Panc1 (cell line): ENCODE results near the gene NXPH2. TPM values are rescaled to one million over a fixed set of nuclear protein-coding genes. Genes with fewer than 3 reads are reported as not detected.

Experiments
- ATAC-seq: fragments of 200-7000 bp; cut with Tn5 transposase; 2 replicates; pipeline ENCODE4 v1.9.1; 2020; ENCODE audit warnings: mild to moderate bottlenecking, moderate library complexity
- BruUV-seq: library from RNA; stranded (reverse); fragments of 400-500 nt; replicated peaks from 2 replicates; lab custom pipeline; 2021; lab: Mats Ljungman, UMichigan
- CTCF ChIA-PET: fragments of 300-600 bp; sonication (Branson Sonifier 250); formaldehyde crosslinking; loops from one replicate; lab custom pipeline; 2022; ENCODE audit warnings: antibody characterized with exemption; lab: Charles Lee
- POLR2A ChIA-PET: fragments of 300-600 bp; sonication (Branson Sonifier 250); formaldehyde crosslinking; loops from one replicate; lab custom pipeline; 2022; ENCODE audit warnings: antibody characterized with exemption; lab: Charles Lee
- DNase-seq: peaks from one replicate; pipeline ENCODE4 v3.0.0-alpha.2; 2010; ENCODE audit warnings: low read depth, low spot score
- H3K27ac ChIP-seq: 2 replicates; pipeline ENCODE4 v1.5.1; 2011; ENCODE audit warnings: mild to moderate bottlenecking, low read length, inconsistent platforms
- H3K27me3 ChIP-seq: fragments of 200-500 bp; sonication (Bioruptor generic); 2 replicates; pipeline ENCODE4 v1.6.0; 2014; ENCODE audit warnings: low read length, inconsistent platforms; ENCODE audit not compliant: control insufficient read depth, insufficient read depth
- H3K36me3 ChIP-seq: fragments of 200-500 bp; sonication (Bioruptor generic); 2 replicates; pipeline ENCODE4 v1.5.1; 2014; ENCODE audit warnings: inconsistent platforms, mild to moderate bottlenecking, low read length, moderate library complexity; ENCODE audit not compliant: control insufficient read depth, insufficient read depth
- H3K4me1 ChIP-seq: 2 replicates; pipeline ENCODE4 v1.5.1; 2011; ENCODE audit warnings: inconsistent platforms, mild to moderate bottlenecking, low read length, moderate library complexity; ENCODE audit not compliant: control insufficient read depth, insufficient read depth
- H3K4me3 ChIP-seq, 2 experiments: 2 replicates each; pipeline ENCODE4 v1.5.1; 2011 to 2012; ENCODE audit warnings: low read depth in 2 of 2, low read length in 2 of 2, mild to moderate bottlenecking in 2 of 2, inconsistent platforms in 1 of 2, moderate library complexity in 1 of 2
- H3K9me3 ChIP-seq: fragments of 200-500 bp; sonication (Bioruptor generic); 2 replicates; pipeline ENCODE4 v1.5.1; 2014; ENCODE audit warnings: low read depth, mild to moderate bottlenecking, inconsistent platforms, low read length, moderate library complexity; ENCODE audit not compliant: control insufficient read depth, insufficient read depth
- CTCF ChIP-seq: fragments of 450-650 bp; IDR thresholded peaks from 2 replicates; pipeline ENCODE4 v1.5.1; 2017; ENCODE audit warnings: mild to moderate bottlenecking
- POLR2AphosphoS5 ChIP-seq: IDR thresholded peaks from 2 replicates; pipeline ENCODE4 v1.6.1; 2012; ENCODE audit warnings: mild to moderate bottlenecking, low read depth, low read length, moderate library complexity
- SIN3A ChIP-seq: IDR thresholded peaks from 2 replicates; pipeline ENCODE4 v1.6.1; 2012; ENCODE audit warnings: low read depth, mild to moderate bottlenecking, low read length, moderate library complexity, borderline replicate concordance; ENCODE audit not compliant: insufficient read depth
- TCF7L2 ChIP-seq: IDR thresholded peaks from 2 replicates; pipeline ENCODE4 v1.6.1; 2011; ENCODE audit warnings: mild to moderate bottlenecking, low read depth, low read length, inconsistent platforms
- in situ Hi-C: cut with HindIII; loops from 2 replicates; pipeline ENCODE4 v1.10.0; 2016; ENCODE audit warnings: low sequenced_read_pairs, low pct_unique_long_range_greater_than_20kb
- intact Hi-C: fragments of 100-400 bp; cut with micrococcal nuclease; formaldehyde crosslinking; loops from one replicate; pipeline ENCODE4 v1.10.0; 2022; ENCODE audit not compliant: unreplicated experiment
- total RNA-seq: library from RNA; stranded (reverse); gene quantifications from one replicate; pipeline ENCODE4 v1.2.1, GENCODE V29; 2021; ENCODE audit not compliant: unreplicated experiment
- TF ChIP-seq, protein P1 (sequence below), 2 experiments: IDR thresholded peaks; 2 replicates each; pipeline ENCODE4 v1.6.1; 2011 to 2012; ENCODE audit warnings: low read depth in 2 of 2, control low read depth in 1 of 2, low read length in 1 of 2, mild to moderate bottlenecking in 1 of 2, moderate library complexity in 1 of 2; ENCODE audit not compliant: insufficient read depth in 1 of 2

NXPH2 gene
- total RNA-seq, 1 experiment from 2014 or later = 5.4 TPM

- no peak for DNase-seq
- no peaks in the 10 kb centered on the region for H3K36me3 ChIP-seq
- POLR2A ChIA-PET = no interaction called here
- no peaks in the 10 kb centered on the region for H3K4me1 ChIP-seq
- H3K27me3 ChIP-seq = no peaks in the 10 kb centered on the region
- BruUV-seq = no TSS peak
- intact Hi-C loops (no loop called here), in situ Hi-C loops (no loop called here)
- no peak overlapping the region for H3K27ac ChIP-seq
- no peak for TF ChIP-seq CTCF
- TF ChIP-seq, protein P1, sequence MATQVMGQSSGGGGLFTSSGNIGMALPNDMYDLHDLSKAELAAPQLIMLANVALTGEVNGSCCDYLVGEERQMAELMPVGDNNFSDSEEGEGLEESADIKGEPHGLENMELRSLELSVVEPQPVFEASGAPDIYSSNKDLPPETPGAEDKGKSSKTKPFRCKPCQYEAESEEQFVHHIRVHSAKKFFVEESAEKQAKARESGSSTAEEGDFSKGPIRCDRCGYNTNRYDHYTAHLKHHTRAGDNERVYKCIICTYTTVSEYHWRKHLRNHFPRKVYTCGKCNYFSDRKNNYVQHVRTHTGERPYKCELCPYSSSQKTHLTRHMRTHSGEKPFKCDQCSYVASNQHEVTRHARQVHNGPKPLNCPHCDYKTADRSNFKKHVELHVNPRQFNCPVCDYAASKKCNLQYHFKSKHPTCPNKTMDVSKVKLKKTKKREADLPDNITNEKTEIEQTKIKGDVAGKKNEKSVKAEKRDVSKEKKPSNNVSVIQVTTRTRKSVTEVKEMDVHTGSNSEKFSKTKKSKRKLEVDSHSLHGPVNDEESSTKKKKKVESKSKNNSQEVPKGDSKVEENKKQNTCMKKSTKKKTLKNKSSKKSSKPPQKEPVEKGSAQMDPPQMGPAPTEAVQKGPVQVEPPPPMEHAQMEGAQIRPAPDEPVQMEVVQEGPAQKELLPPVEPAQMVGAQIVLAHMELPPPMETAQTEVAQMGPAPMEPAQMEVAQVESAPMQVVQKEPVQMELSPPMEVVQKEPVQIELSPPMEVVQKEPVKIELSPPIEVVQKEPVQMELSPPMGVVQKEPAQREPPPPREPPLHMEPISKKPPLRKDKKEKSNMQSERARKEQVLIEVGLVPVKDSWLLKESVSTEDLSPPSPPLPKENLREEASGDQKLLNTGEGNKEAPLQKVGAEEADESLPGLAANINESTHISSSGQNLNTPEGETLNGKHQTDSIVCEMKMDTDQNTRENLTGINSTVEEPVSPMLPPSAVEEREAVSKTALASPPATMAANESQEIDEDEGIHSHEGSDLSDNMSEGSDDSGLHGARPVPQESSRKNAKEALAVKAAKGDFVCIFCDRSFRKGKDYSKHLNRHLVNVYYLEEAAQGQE (IDR thresholded peaks at IDR 0.05; ENCODE audit: insufficient read depth in 1 of 2, low read depth in 2 of 2, low read length in 1 of 2) = no peak
- no peak for TF ChIP-seq POLR2AphosphoS5
- TF ChIP-seq SIN3A = no peak
- TF ChIP-seq TCF7L2 = no peak
- H3K4me3 ChIP-seq = no peak overlapping the region
- no peak for ATAC-seq
- CTCF ChIA-PET = no interaction called here
- no peaks in the 10 kb centered on the region for H3K9me3 ChIP-seq
Measured at GRCh38 chr2:138652378-138652777, 127.8 kb downstream of the NXPH2 start.

DNA sequence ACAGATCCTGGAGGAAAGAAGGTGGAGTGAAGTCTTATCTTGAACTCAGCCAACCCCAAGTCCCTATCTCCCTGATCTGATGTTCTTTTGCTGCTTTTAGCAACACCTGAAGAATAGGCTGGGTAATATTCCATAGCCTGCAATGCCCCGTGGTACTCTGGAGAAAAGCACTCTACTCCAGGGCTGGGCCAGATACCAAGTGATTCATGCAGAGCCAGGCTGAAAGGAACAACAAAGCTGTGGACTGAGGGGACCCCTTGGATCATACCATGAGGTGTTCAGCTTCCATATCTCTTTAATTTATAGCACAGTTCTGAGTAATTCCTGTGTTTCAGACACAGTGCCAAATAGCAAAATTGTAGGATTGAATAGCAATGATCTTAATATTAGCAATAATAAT lies 130.6 kb downstream of the NXPH2 start:
- no peak for ATAC-seq
- Histone ChIP-seq H3K36me3 (no peaks in the 10 kb centered on the region), H3K4me3 (no peak overlapping the region), H3K27ac (no peak overlapping the region), H3K4me1 (no peaks in the 10 kb centered on the region), H3K9me3 (no peaks in the 10 kb centered on the region), H3K27me3 (no peaks in the 10 kb centered on the region)
- ChIA-PET POLR2A (no interaction called here), CTCF (no interaction called here)
- no peak for DNase-seq
- TF ChIP-seq POLR2AphosphoS5 (no peak), SIN3A (no peak), CTCF (no peak), TCF7L2 (no peak)
- TF ChIP-seq, protein P1 (IDR thresholded peaks at IDR 0.05; ENCODE audit: insufficient read depth in 1 of 2, low read depth in 2 of 2, low read length in 1 of 2) = no peak
- in situ Hi-C loops = no loop called here
- no TSS peak for BruUV-seq
- intact Hi-C loops = no loop called here
